ENCODE results near the gene GPC3.

The GPC3 gene

GRCh38 chrX:133913009-133913408 is 72.4 kb downstream of the GPC3 start:
- Histone ChIP-seq H3K36me3 (ENCODE audit: control insufficient read depth in 2 of 2, insufficient read depth in 1 of 2, low read length in 2 of 2) (no peaks in the 10 kb centered on the region), H3K4me3 (ENCODE audit: low read depth, low read length) (no peak overlapping the region), H3K27ac (ENCODE audit: extremely low read depth, low read depth, low read length) (no peak overlapping the region), H3K4me1 (ENCODE audit: control insufficient read depth, insufficient read depth, low read length) (no peaks in the 10 kb centered on the region; the same call in 1 of the 2 replicates), H3K9me3 (ENCODE audit: control insufficient read depth, insufficient read depth, low read depth, low read length) (no peaks in the 10 kb centered on the region)
- CTCF ChIA-PET: interaction anchor here (2.6 kb wide), 1 partner anchor 9 kb away, joined by 13 read pairs; no protein-coding TSS in a partner anchor
- POLR2A ChIA-PET: no interaction called here
- no peak for TF ChIP-seq MEIS1 (CRISPR knock-in tag; IDR thresholded peaks at IDR 0.05; ENCODE audit: borderline replicate concordance)
- no peak for TF ChIP-seq ZNF155 (tag by site-specific recombination; IDR thresholded peaks at IDR 0.05)

GRCh38 chrX:133911825-133912495 is 73.4 kb downstream of the GPC3 start:
- H3K4me1 ChIP-seq (ENCODE audit: control insufficient read depth, insufficient read depth, low read length): no peaks in the 10 kb centered on the region
- ChIA-PET CTCF (interaction anchor here (0.6 to 2.6 kb wide), 5 partner anchors 10 to 1200 kb away, joined by 3 to 13 read pairs (median 4); no protein-coding TSS in a partner anchor), POLR2A (no interaction called here)

GRCh38 chrX:133910539-133910938 is 74.9 kb downstream of the GPC3 start:
- Histone ChIP-seq H3K36me3 (ENCODE audit: control insufficient read depth in 2 of 2, insufficient read depth in 1 of 2, low read length in 2 of 2) (no peaks in the 10 kb centered on the region), H3K9me3 (ENCODE audit: control insufficient read depth, insufficient read depth, low read depth, low read length) (no peaks in the 10 kb centered on the region), H3K4me1 (ENCODE audit: control insufficient read depth, insufficient read depth, low read length) (no peaks in the 10 kb centered on the region), H3K27ac (ENCODE audit: extremely low read depth, low read depth, low read length) (no peak overlapping the region), H3K4me3 (ENCODE audit: low read depth, low read length) (no peak overlapping the region)
- CTCF ChIA-PET: interaction anchor here (1.0 to 1.2 kb wide), 2 partner anchors 11 to 12 kb away, joined by 3 to 4 read pairs; no protein-coding TSS in a partner anchor
- TF ChIP-seq ZNF514 (tag by site-specific recombination; IDR thresholded peaks at IDR 0.05) (no peak), GFI1B (tag by site-specific recombination; IDR thresholded peaks at IDR 0.05) (no peak), ZNF530 (tag by site-specific recombination; IDR thresholded peaks at IDR 0.05; ENCODE audit: low read depth) (no peak), ZNF792 (tag by site-specific recombination; IDR thresholded peaks at IDR 0.05) (no peak), ZNF433 (tag by site-specific recombination; IDR thresholded peaks at IDR 0.05; ENCODE audit: low read depth) (no peak), ZNF549 (tag by site-specific recombination; IDR thresholded peaks at IDR 0.05) (no peak), ZNF248 (tag by site-specific recombination; IDR thresholded peaks at IDR 0.05) (no peak)
- POLR2A ChIA-PET: interaction anchor here (0.6 kb wide), 1 partner anchor 832 kb away, joined by 3 read pairs; no protein-coding TSS in a partner anchor

More at GRCh38 chrX:133911825-133912495, 73.4 kb downstream of the GPC3 start:
- H3K4me3 ChIP-seq (ENCODE audit: low read depth, low read length): no peak overlapping the region
- TF ChIP-seq KLF7 (tag by site-specific recombination; IDR thresholded peaks at IDR 0.05; ENCODE audit: borderline replicate concordance): no peak
- TF ChIP-seq SCRT2 (tag by site-specific recombination; IDR thresholded peaks at IDR 0.05): no peak
- no peaks in the 10 kb centered on the region for H3K9me3 ChIP-seq (ENCODE audit: control insufficient read depth, insufficient read depth, low read depth, low read length)
- no peak overlapping the region for H3K27ac ChIP-seq (ENCODE audit: extremely low read depth, low read depth, low read length)
- H3K36me3 ChIP-seq (ENCODE audit: control insufficient read depth in 2 of 2, insufficient read depth in 1 of 2, low read length in 2 of 2): no peaks in the 10 kb centered on the region

- ChIA-PET CTCF (interaction anchor here (1.0 to 1.2 kb wide), 2 partner anchors 11 to 12 kb away, joined by 3 to 4 read pairs; no protein-coding TSS in a partner anchor), POLR2A (no interaction called here)
- H3K36me3 ChIP-seq (ENCODE audit: control insufficient read depth in 2 of 2, insufficient read depth in 1 of 2, low read length in 2 of 2): no peaks in the 10 kb centered on the region
- no peaks in the 10 kb centered on the region for H3K9me3 ChIP-seq (ENCODE audit: control insufficient read depth, insufficient read depth, low read depth, low read length)
- no peaks in the 10 kb centered on the region for H3K4me1 ChIP-seq (ENCODE audit: control insufficient read depth, insufficient read depth, low read length)
- H3K27ac ChIP-seq (ENCODE audit: extremely low read depth, low read depth, low read length): no peak overlapping the region
- no peak overlapping the region for H3K4me3 ChIP-seq (ENCODE audit: low read depth, low read length)
- no peak for TF ChIP-seq ZNF645 (tag by site-specific recombination; IDR thresholded peaks at IDR 0.05)
- TF ChIP-seq ZNF510 (tag by site-specific recombination; IDR thresholded peaks at IDR 0.05; ENCODE audit: insufficient replicate concordance): no peak
- TF ChIP-seq EGR2 (tag by site-specific recombination; IDR thresholded peaks at IDR 0.05; ENCODE audit: low read depth): no peak
- no peak for TF ChIP-seq HIC1 (tag by site-specific recombination; IDR thresholded peaks at IDR 0.05)
- TF ChIP-seq ZNF76 (tag by site-specific recombination; IDR thresholded peaks at IDR 0.05; ENCODE audit: borderline replicate concordance, low read depth): no peak
- no peak for TF ChIP-seq PRDM2 (tag by site-specific recombination; IDR thresholded peaks at IDR 0.05; ENCODE audit: borderline replicate concordance)
Measured at GRCh38 chrX:133909888-133910287, 75.5 kb downstream of the GPC3 start.

Data from HEK293 (cell line).